NCI-H2196 (cell line): ENCODE measurements around the gene CCDC134.
A peak's percentile ranks its signal among the peaks of the same experiment; 100 is the strongest.
"Not testable (repeated sequence)": the region's sequence is repeated elsewhere in the genome, so short reads cannot be mapped to it uniquely, and the experiment has no call there.

Experiments used
- DNase-seq: peaks from one replicate; lab custom pipeline; 2025; ENCODE audit not compliant: unreplicated experiment; lab: John Stamatoyannopoulos, UW

CCDC134 gene

DNA sequence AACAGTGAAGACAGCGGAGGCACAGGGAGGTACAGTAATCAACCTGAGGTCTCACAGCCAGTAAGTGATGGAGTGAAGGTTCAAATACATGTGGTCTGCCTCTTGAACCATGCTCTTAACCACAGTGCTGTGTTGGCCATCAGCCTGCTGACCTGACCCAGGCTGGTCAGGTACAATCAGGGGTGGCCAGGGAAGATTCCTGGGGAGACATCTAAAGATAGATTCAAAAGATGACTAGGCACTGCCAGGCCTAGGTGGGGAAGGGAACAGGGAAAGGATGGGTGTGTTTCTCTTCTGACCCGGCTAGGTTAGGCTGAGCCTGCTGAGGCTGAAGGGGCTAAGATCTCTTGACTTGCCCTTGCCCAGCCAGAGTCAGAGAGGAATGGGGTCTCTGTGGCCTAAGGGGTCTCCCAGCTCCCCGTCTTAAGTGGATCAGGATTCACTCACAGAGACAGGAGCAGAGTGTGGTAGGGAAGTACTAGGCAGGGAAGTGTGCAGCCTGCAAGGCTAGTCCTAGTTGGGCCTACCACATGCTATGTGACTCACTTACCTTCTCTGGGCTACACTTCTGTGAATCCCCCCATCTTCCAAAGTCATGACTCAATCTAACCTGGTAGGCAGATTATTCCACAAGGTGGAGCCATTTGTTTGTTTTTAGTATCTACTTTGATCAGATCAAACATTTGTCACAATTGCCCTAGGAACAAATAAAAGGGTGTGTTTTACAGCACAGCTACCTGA, 22.0 kb downstream of the CCDC134 start:
- DNase-seq = peak; percentile 63

DNA sequence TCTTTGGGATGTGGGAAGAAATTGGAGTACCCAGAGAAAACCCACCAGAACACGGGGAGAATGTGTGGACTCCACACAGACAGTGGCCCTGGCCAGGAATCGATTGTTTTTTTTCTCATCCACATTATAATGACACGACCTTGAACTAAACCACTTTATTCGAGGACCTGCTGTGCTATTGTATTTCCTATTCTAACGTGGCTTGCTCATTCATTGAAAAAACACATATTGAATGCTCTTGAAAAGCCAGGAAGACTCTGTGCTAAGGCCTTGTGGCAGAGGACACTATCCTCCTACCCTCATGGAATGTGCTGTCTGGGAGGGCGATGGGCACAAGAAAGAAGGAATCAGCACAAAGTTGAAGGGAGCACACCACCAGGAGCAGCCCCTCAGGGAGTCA, 23.3 kb downstream of the CCDC134 start:
- no peak for DNase-seq

- no peak for DNase-seq
Observed at GRCh38 chr22:41825376-41825775, 24.9 kb downstream of the CCDC134 start.

DNA sequence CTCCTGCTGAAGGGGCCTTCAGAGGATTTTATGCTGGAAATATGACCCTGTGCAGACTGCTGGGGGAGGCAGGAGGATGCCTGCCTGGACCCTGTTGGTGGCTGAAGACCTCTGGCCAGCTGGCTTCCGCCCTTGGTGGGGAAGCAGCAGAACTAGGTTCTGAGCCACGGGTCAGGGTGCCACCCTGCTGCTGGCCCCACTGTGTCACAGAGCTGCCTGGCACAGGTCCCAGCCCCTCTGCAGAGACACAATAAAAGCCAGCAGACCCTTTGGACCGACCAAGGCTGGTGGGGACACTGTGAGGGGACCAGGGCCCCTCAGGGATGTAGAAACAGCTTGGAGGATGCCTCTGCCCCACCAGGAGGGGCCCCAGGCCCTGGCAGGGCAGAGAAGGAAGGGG, 25.5 kb downstream of the CCDC134 start:
- no peak for DNase-seq

DNA sequence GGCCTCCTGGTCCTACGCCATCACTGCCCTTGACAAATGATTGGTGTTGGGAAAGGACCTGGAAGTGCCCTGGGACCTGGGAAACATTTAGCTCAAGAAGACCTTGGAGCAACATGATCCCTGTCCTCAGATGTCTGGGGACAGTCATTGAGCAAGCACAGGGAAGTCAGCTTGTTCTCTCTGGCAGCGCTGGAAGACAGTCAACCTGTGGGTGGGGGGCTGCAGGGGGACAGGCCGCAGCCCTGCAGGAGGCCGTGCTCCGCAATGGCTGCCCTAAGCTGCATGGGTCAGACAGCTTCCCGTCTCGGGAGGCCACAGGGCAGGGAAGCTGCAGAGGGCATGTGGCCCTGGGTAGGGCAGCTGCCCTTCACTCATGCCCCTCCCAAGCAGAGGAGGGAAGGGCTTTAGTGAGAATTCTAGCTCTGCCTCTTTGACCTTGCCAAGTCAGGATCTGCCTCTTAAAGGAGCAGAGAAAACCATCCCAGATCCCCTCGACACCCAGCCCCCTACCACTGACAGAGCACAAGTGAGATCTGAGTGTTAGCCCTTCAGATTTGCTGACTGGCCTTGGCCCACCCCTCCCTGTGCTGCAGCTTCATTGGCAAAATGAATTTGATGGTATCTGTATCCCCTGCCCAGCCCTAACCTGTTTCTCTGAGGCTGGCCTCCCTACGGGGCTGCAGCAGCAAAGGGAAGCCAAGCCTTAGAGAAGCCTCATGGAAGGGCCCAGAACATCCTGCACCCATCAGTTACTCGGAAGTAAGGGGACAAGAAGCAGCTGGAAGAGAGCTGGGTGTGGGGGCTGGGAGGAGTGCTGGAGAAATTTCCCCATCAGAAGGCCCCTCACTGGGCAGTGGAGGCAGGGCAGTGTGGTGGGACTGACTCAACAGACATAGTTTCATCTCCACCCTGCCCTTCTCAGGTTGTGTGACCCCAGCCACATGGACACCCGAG, 26.2 kb downstream of the CCDC134 start:
- DNase-seq = no peak

GRCh38 chr22:41827671-41828070, 27.2 kb downstream of the CCDC134 start:
- no peak for DNase-seq

- peak; percentile 68 for DNase-seq
Observed at GRCh38 chr22:41828516-41828915, 28.0 kb downstream of the CCDC134 start.

- no peak for DNase-seq
Observed at GRCh38 chr22:41830174-41830573, 29.7 kb downstream of the CCDC134 start.

DNA sequence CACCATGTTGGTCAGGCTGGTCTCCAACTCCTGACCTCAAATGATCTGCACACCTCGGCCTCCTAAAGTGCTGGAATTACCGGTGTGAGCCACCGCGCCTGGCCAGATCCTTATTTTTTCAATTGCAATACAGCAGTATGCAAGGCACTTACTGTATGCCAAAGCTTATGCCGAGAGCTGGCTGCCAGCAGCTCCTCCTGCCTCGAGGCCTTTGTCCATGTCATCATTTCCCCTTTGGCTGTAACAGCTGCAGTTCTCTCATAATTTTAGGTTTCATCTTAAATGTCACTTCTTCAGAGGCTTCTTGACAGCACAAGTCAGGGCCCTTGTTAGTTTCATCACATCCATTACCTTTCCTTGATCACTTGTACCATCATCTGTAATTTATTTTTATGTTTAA, 30.9 kb downstream of the CCDC134 start:
- DNase-seq = no peak

GRCh38 chr22:41831828-41832552, 31.5 kb downstream of the CCDC134 start:
- no peak for DNase-seq

- peak; percentile 99 for DNase-seq
Observed at GRCh38 chr22:41832553-41833368, 32.3 kb downstream of the CCDC134 start, which contains the start of gene SREBF2. SREBF2 (plus strand) TSS chr22:41833105; CDS start chr22:41833271, 166 bp downstream.

GRCh38 chr22:41833369-41834004, 33.0 kb downstream of the CCDC134 start:
- no peak for DNase-seq

DNA sequence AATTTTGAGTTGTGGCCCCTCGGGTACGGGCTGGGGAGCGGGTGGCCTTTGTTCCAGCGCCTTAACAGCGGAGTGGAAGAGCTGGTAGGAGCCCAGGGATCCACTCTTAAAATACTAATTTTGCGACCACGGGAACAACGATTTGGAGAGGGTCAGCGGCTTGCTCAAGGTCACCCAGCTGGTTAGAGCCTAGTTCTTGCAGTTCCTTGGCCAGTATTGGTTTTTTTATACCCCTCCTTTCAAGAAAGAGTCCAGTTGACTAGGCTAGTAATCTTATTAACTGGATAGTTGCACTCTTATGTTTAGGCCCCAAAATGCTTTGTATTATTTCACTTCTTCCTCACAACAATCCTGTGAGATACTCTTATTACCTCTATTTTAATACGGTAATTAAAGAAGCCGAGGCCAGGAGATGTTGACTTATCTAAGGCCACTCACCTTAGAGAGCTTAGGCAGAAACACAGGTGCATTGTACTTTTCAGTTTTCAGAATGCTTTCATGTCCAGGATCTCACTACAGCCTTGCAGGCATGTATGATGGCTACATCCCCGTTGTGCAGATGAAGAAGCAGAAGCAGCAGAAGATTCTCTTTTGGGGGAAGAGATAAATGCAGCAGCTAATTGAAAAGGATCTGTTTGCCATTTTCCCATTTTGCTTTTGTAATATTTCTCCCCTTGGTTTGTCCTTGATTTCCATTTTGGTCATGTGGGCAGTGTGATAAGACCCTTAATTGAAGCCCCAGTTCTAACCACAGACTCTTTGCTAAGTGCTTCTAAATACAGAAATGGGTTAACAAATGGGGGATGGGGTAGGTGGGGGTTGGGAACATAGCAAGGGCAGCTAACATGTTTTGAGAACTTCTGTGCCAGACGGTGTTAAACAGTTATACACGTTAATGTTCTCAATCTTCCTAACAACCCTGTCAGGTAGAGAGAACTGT, 33.8 kb downstream of the CCDC134 start:
- DNase-seq = no peak

DNA sequence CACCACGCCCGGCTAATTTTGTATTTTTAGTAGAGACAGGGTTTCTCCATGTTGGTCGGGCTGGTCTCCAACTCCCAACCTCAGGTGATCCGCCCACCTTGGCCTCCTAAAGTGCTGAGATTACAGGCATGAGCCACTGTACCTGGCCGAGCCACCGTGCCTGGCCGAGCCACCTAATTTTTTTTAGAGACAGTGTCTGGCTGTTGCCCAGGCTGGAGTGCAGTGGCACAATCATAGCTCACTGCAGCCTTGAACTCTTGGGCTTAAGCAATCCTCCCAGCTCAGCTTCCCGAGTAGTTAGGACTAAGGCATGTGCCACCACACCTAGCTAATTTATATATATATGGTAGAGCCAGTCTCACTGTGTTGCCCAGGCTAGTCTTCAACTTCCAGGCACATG, 35.0 kb downstream of the CCDC134 start:
- DNase-seq = not testable (repeated sequence)

- DNase-seq = no peak
Observed at GRCh38 chr22:41836551-41836950, 36.1 kb downstream of the CCDC134 start.

DNA sequence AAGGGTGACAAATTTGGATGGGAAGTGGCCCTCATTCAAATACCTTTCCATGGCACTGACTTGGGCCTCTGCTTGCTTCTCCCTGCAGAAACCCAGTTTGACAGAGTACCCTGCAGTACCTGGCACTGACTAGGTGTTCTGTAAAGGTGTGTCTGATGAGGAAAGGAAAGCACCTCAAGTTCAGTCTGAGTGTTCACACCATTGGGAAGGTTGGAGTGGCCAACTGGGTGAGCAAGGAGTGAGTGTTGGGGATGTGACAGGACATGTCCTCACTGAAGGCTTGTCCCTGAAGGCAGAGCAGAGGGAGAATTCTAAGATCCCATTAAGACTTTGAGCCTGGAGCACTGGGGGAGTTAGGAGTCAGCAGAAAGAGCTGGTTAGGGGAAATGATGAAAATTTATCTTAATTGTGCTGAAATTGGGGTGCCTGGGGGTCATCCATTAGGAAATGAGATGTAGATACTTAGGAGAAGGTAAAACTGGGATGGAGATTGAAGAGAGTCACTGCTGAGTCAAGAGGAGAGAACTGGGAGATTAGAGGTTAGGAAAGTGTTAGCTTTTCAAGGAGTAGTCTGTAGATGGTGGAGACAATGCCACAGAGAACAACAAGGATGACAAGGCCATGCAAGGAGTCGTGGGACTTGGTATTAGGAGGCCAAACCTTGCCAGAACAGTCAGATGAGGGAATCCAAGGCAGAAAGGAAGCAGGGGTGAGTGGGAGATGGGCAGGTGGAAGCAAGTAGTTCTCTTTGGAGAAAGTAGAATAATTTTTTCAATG, 38.6 kb downstream of the CCDC134 start:
- no peak for DNase-seq

GRCh38 chr22:41840216-41840615, 39.7 kb downstream of the CCDC134 start:
- DNase-seq = no peak

DNA sequence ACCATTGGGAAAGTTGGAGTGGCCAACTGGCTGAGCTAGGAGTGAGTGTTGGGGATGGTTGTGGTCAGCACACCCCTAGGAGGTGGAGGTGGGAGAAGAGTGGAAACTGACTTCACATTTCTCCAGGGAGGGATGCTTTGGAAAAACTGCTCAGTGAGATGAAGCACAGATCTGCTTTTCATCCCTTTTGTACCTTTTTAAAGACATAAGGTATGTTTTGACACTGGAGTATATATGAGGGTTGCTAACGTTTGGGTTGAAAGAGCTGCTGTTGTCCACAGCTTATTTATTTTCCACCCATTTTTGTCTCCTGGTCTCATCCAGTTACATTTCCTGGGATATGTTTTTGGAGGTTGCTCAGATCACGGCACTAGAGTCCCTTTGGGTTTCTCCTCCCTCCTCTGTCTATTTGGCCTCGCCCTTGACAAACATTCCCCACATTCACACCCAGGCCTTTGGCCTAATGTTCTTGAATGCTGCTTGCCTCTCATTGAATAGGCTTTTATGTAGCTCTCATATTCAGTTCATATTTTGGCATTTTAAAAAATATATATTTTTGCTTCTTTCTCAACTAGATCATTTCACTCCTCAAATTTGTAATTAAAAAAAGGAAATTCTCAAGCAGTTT, 40.7 kb downstream of the CCDC134 start:
- no peak for DNase-seq
